Left renal cortex interstitium (tissue), 4 donors: ENCODE data around the gene BSPH1. TPM values are rescaled to one million over a fixed set of nuclear protein-coding genes. Genes with fewer than 3 reads are reported as not detected.
"Not testable (repeated sequence)": the region's sequence is repeated elsewhere in the genome, so short reads cannot be mapped to it uniquely, and the experiment has no call there.

Experiments
- DNase-seq, 4 donors: peaks; one replicate each; pipeline ENCODE4 v3.0.0-alpha.2; 2013; ENCODE audit warnings: low read depth in 4 of 4, low spot score in 2 of 4, missing footprints in 1 of 4
- polyA plus RNA-seq, 4 donors: library from polyadenylated mRNA; unstranded; fragments of 120-200 nt; gene quantifications; one replicate each; pipeline ENCODE4 v1.2.1, GENCODE V29; 2013; ENCODE audit not compliant: insufficient read length in 4 of 4

Gene BSPH1, protein sequence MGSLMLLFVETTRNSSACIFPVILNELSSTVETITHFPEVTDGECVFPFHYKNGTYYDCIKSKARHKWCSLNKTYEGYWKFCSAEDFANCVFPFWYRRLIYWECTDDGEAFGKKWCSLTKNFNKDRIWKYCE
- polyA plus RNA-seq, result not detected

DNA sequence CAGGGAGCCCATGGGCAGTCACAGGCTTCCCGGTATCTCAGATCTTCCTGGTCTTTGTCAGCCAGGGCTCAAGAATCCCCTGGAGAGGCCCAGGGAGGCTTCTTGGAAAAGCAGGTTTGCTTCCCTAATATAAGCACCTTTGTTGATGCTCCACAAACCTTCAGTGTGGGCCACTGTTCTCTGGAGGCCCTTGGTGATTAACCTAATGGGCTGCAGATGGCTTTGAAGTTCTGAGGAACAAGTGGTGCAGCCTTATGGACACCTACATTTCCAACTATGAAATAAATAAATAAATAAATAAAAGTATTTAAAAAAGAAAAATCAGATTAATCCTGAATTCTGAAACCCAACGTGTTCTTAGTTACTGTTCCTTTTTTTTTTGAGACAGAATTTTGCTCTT lies at the start of gene BSPH1:
TSS of gene BSPH1 (minus strand) at position 101 of the 400 bp plus-strand sequence. CDS start at position 12, 89 bp downstream.
- DNase-seq, result no peak

GRCh38 chr19:48036765-48037164 lies 44.8 kb upstream of the BSPH1 start:
- DNase-seq, result no peak

- DNase-seq, result no peak
Observed at GRCh38 chr19:48033604-48034003, 41.6 kb upstream of the BSPH1 start.

DNA sequence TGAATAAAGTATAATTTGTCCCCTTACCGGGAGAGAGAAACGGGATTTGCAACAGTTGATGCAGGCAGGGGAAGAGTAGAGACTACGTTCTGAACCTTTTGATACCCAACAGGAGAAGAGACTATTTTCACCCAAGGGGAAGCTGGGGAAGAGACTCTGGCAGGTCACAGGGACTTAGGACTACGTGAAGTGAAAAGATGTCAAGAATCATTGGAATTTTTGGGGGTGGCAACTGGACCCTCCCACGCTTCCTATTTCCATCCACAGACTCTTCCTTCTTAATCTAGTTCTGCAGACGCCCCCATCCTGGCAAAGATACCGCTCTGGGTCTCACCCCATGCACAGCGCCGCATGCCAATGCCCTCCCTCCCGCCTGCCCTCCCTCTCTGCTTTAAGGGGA lies 38.1 kb upstream of the BSPH1 start:
- no peak for DNase-seq

DNA sequence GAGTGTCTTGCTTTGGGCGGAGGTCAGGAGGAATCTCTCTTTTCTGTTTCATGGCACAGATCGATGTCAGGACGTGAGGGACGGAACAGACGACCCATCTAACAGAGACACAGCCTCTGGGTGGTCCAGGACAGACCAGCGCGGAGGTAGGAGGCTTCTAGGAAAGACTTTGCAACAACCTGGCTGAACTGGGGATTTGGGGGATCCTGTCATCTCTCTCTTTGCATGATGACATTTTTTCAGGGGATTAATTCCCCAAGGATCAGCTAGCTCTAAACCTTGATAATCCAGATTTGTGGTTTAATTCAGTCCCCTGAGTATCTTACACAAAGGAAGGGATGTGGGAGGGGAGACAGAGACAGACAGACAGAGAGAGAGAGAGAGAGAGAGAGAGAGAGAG lies 37.5 kb upstream of the BSPH1 start:
- DNase-seq, result no peak

- DNase-seq, result no peak
Observed at GRCh38 chr19:48025480-48025879, 33.5 kb upstream of the BSPH1 start.

DNA sequence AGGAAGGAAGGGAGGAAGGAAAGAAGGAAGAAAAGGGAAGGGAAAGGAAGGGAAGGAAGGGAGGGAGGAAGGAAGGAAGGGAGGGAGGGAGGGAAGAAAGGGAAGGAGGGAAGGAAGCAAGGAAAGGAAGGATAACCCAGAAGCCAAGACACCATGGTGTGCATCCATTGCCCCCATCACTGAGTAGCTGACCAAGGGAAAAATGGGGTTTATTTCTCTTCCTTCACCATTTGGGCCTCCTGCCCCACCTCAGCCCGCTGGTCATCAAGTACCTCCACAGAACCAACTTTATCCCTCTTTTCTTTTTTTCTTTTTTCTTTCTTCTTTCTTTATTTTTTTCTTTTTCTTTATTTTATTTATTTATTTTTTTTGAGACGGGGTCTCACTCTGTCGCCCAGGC lies 31.5 kb upstream of the BSPH1 start:
- no peak for DNase-seq

- no peak for DNase-seq
Observed at GRCh38 chr19:48023011-48023410, 31.0 kb upstream of the BSPH1 start.

GRCh38 chr19:48020686-48021085 lies 28.7 kb upstream of the BSPH1 start:
- no peak for DNase-seq

DNA sequence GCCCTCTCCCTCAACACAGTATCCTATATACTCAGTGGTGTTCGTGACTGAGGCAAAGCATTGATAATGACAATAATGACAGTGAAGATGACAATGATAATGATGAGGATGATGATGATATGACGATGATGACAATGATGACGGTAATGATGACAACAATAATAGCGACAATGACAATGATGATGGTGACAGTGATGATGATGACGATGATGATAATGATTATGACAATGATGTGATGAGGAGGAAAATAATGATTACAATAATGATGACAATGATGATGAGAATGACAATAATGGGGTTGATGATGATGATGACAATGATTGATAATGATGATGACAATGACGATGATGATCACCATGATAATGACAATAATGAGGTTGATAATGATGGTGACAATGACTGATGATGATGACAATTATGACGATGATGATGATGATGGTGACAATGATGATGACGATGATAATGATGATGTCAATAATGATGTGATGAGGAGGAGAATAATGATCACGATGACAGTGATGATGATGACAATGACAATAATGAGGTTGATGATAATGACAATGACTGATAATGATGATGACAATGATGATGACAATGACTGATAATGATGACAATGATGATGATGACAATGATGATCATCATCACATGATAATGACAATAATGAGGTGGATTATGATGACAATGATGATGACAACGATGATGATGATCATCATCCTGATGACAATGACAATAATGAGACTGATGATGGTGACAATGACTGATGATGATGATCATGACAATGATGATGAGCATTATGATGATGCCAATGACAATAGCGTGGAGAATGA lies 19.2 kb upstream of the BSPH1 start:
- DNase-seq, result no peak

DNA sequence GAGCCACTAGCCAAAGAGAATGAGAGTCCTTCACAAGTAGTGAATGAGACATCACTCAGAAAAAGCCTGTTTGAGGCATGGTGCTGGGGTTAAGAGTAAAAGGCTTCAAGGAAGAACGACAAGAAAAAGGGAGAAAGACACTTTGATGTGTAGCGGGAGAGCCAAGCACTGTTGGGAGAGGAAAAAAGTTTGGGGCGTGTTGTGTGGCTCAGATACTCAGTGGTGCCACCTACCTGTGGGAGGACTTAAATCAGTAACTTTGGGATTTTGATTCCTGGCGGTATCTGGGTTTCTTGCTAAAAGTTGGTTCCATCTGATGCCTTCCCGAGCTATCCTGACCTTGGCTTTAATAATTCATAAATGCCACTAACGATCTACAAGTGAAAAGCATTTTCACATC lies 14.8 kb upstream of the BSPH1 start:
- DNase-seq, result no peak

GRCh38 chr19:48004236-48004635 lies 12.3 kb upstream of the BSPH1 start:
- no peak for DNase-seq

DNA sequence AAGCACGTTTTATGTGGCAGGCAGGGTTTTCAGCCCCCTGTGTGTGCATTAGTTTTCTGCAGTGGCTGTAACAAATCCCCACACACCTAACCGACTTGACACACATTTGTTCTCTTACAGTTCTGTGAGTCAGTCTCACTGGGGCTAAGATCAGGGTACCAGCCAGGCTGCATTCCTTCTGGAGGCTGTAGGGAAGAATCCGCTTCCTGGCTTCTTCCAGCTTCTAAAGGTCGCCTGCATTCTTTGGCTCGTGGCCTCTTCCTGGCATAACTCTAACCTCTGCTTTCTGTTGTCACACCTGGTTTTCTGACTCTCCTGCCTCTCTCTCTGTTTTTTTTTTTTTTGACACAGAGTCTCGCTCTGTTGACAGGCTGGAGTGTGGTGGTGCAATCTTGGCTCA lies 8.9 kb upstream of the BSPH1 start:
- no peak for DNase-seq

GRCh38 chr19:47998800-47999199 lies 6.8 kb upstream of the BSPH1 start:
- DNase-seq, result no peak

- DNase-seq, result no peak
Observed at GRCh38 chr19:47996230-47996727, 4.3 kb upstream of the BSPH1 start.

GRCh38 chr19:47994209-47994802 lies 2.3 kb upstream of the BSPH1 start, which contains the start of gene ELSPBP1:
ELSPBP1 (plus strand) TSS chr19:47994632; CDS start chr19:48008668, 14,036 bp downstream.
- DNase-seq, result peak; percentile 29 to 62 (median 46)

DNA sequence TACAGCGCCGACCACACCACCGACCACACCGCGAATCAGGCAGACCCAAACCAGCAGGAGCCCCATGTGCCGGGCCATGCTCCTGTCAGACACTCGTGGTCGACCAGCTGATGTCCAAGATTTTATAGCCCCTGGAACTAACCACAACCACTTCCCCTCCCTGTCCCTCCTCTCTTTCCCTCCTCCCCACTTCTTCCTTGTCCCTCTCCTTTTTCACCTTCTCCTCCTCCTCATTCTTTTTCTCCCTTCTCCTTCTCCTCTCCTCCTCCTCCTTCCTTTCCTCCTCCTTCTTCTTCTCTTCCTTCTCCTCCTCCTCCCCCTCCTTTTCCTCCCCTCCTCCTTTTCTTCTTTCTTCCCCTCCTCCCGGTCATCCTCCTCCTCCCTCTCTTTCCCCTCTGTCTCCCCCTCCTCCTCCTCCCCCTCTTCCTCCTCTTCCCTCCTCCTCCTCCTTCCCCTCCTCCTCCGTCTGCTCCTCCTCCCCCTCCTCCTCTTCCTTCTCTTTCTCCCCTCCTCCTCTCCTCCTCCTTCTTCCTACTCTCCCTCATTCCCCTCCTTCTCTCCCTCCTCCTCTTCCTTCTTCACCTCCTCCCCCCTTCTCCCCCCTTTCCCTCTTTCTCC lies 670 bp downstream of the BSPH1 start:
- no peak for DNase-seq

- no peak for DNase-seq
Observed at GRCh38 chr19:47973529-47973928, 18.4 kb downstream of the BSPH1 start.

DNA sequence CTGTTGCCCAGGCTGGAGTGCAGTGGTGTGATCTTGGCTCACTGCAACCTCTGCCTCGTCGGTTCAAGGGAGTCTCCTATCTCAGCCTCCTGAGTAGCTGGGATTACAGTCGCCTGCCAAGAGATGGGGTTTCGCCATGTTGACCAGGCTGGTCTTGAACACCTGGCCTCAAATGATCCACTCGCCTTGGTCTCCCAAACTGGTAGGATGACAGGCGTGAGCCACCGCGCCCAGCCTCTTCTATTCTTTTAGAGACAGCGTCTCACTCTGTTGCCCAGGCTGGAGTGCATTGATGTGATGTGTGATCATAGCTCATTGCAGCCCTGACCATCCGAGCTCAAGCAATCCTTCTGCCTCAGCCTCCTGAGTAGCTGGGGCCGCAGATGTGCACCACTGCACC lies 36.0 kb downstream of the BSPH1 start:
- DNase-seq, result not testable (repeated sequence)

- DNase-seq, result not testable (repeated sequence)
Observed at GRCh38 chr19:47952132-47952531, 39.8 kb downstream of the BSPH1 start.

DNA sequence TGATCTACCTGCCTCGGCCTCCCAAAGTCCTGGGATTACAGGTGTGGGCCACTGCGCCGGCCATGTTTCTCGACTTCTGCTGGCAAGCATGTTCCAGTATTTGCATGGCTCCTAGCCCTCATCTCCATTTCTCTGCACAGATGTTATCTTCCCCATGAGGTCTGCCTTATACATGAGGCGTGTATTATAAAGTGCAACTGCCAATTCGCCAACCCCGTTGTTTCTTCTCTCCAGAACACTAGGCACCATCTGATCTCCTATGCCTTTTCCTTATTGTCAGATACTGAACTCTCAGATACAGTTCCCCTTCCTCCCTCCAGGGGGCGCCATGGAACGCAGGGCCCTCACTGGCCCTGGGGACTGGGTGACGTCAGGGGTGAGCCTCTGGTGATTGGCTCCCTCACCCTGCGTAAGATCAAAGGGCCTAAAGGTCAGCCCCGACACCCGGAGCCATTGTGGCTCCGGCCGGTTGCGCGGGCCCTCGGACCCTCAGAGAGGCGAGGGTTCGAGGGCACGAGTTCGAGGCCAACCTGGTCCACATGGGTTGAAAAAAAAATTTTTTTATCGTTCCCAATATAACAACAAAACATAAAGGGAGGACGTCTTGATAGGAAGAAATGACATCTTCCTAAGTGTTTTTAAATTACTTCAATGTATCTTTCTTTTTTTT lies 42.0 kb downstream of the BSPH1 start:
- DNase-seq, result not testable (repeated sequence)
